Vagina (tissue), 2 donors: ENCODE results near the gene PDE5A.

Experiments
- POLR2A ChIP-seq, 2 donors: fragments of 450-650 bp; IDR thresholded peaks; one replicate each; pipeline ENCODE4 v1.6.1; 2017; ENCODE audit warnings: antibody characterized with exemption in 2 of 2, mild to moderate bottlenecking in 2 of 2, moderate library complexity in 2 of 2
- POLR2AphosphoS5 ChIP-seq, 2 donors: sonication (generic); formaldehyde crosslinking; IDR thresholded peaks; one replicate each; pipeline ENCODE4 v1.9.0; 2017; ENCODE audit warnings: antibody characterized with exemption in 2 of 2, mild to moderate bottlenecking in 2 of 2, low read depth in 1 of 2; ENCODE audit not compliant: insufficient read depth in 1 of 2
- TF ChIP-seq, protein P1 (sequence below), 3 experiments: fragments of 450-650 bp in 2 of 3; fragments of 200-600 bp in 1 of 3; sonication (generic) in 1 of 3; IDR thresholded peaks; one replicate each; pipeline ENCODE4 v1.5.1; 2017 to 2019; ENCODE audit warnings: antibody characterized with exemption in 3 of 3, mild to moderate bottlenecking in 2 of 3, moderate library complexity in 2 of 3

DNA sequence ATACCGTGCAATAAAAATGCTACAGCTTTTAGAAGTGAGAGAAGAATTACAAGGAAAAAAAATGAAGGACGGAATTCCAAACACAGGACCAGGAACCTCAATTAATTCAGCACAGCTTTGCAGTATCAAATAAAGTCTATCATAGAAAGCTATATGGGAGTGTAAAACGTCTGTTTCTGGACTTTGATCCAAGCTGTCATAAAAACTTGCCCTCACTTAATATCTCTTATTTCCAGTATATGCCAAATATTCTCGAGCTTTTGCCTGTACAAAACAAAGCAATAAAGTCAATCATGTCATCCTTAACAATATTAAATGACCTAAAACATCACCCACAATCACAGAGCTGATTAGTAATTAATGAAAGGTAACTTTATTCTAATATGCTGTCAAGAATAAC lies 4.2 kb downstream of the PDE5A start:
- TF ChIP-seq, protein P1, sequence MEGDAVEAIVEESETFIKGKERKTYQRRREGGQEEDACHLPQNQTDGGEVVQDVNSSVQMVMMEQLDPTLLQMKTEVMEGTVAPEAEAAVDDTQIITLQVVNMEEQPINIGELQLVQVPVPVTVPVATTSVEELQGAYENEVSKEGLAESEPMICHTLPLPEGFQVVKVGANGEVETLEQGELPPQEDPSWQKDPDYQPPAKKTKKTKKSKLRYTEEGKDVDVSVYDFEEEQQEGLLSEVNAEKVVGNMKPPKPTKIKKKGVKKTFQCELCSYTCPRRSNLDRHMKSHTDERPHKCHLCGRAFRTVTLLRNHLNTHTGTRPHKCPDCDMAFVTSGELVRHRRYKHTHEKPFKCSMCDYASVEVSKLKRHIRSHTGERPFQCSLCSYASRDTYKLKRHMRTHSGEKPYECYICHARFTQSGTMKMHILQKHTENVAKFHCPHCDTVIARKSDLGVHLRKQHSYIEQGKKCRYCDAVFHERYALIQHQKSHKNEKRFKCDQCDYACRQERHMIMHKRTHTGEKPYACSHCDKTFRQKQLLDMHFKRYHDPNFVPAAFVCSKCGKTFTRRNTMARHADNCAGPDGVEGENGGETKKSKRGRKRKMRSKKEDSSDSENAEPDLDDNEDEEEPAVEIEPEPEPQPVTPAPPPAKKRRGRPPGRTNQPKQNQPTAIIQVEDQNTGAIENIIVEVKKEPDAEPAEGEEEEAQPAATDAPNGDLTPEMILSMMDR (IDR thresholded peaks at IDR 0.05) = no peak
- TF ChIP-seq POLR2A (IDR thresholded peaks at IDR 0.05) (no peak), POLR2AphosphoS5 (IDR thresholded peaks at IDR 0.05; ENCODE audit: insufficient read depth in 1 of 2, low read depth in 1 of 2) (no peak)
